ENCODE results near the gene CTR9.

DNA sequence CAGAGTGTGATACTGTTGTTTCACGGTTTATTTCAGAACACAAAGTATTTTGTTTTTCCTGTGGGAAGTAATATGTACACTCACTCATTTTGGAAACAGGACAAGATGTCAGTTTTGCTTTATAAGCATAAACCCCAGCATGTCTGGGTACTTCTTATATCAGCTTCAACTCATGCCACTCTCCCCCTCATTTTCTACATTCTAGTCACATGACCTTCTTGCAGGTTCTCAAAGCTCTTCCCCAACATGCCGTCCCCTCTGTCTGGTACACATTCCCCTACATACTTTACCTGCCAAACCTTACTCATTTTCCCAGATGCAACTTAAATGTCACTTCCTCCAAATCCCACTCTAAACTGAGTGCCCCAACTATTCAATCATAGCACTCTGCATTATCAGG lies 1.6 kb upstream of the CTR9 start:
- TF ChIP-seq, protein P1, sequence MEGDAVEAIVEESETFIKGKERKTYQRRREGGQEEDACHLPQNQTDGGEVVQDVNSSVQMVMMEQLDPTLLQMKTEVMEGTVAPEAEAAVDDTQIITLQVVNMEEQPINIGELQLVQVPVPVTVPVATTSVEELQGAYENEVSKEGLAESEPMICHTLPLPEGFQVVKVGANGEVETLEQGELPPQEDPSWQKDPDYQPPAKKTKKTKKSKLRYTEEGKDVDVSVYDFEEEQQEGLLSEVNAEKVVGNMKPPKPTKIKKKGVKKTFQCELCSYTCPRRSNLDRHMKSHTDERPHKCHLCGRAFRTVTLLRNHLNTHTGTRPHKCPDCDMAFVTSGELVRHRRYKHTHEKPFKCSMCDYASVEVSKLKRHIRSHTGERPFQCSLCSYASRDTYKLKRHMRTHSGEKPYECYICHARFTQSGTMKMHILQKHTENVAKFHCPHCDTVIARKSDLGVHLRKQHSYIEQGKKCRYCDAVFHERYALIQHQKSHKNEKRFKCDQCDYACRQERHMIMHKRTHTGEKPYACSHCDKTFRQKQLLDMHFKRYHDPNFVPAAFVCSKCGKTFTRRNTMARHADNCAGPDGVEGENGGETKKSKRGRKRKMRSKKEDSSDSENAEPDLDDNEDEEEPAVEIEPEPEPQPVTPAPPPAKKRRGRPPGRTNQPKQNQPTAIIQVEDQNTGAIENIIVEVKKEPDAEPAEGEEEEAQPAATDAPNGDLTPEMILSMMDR (IDR thresholded peaks at IDR 0.05) = no peak
- no peak for TF ChIP-seq POLR2A (IDR thresholded peaks at IDR 0.05)

Data from tibial nerve (tissue), 3 donors.